H4 (cell line): Measurements from ENCODE around the gene RAB11FIP4. TPM values are rescaled to one million over a fixed set of nuclear protein-coding genes. Genes with fewer than 3 reads are reported as not detected.
"Not testable (repeated sequence)": the region's sequence is repeated elsewhere in the genome, so short reads cannot be mapped to it uniquely, and the experiment has no call there.

Source experiments
- DNase-seq: peaks from one replicate; pipeline ENCODE4 v3.0.0-alpha.2; 2015; ENCODE audit warnings: low spot score
- total RNA-seq: library from RNA; depleted of rRNA; stranded (reverse); fragments of >200 nt; shearing (Covaris generic); gene quantifications from 2 replicates; pipeline ENCODE4 v1.2.3, GENCODE V29; 2014; rRNA removed

RAB11FIP4 gene
- total RNA-seq: 4.8 and 12.4 TPM in 2 replicates

- DNase-seq: no peak
Observed at GRCh38 chr17:31391496-31391949, at the start of gene RAB11FIP4. TSS of gene RAB11FIP4 (plus strand) at chr17:31391675. CDS start at chr17:31391853, 178 bp downstream.

- not testable (repeated sequence) for DNase-seq
Observed at GRCh38 chr17:31345191-31345747, 46.2 kb upstream of the RAB11FIP4 start.

- no peak for DNase-seq
Observed at GRCh38 chr17:31349454-31349853, 42.0 kb upstream of the RAB11FIP4 start.

GRCh38 chr17:31355935-31356334 lies 35.5 kb upstream of the RAB11FIP4 start:
- DNase-seq: no peak

GRCh38 chr17:31357091-31357490 lies 34.4 kb upstream of the RAB11FIP4 start:
- no peak for DNase-seq

- DNase-seq: peak; percentile 28
Observed at GRCh38 chr17:31357839-31358394, 33.6 kb upstream of the RAB11FIP4 start.

GRCh38 chr17:31364012-31364411 lies 27.5 kb upstream of the RAB11FIP4 start:
- DNase-seq: no peak

GRCh38 chr17:31366088-31366487 lies 25.4 kb upstream of the RAB11FIP4 start:
- no peak for DNase-seq

GRCh38 chr17:31369266-31369665 lies 22.2 kb upstream of the RAB11FIP4 start:
- no peak for DNase-seq

- no peak for DNase-seq
Observed at GRCh38 chr17:31371511-31372097, 19.9 kb upstream of the RAB11FIP4 start.

- peak; percentile 54 for DNase-seq
Observed at GRCh38 chr17:31373150-31374093, 18.1 kb upstream of the RAB11FIP4 start.

GRCh38 chr17:31374094-31374447 lies 17.4 kb upstream of the RAB11FIP4 start:
- no peak for DNase-seq

GRCh38 chr17:31374503-31374902 lies 17.0 kb upstream of the RAB11FIP4 start:
- DNase-seq: no peak

GRCh38 chr17:31378638-31379037 lies 12.8 kb upstream of the RAB11FIP4 start:
- DNase-seq: no peak

GRCh38 chr17:31379597-31380205 lies 11.8 kb upstream of the RAB11FIP4 start:
- no peak for DNase-seq

- DNase-seq: no peak
Observed at GRCh38 chr17:31381165-31381668, 10.3 kb upstream of the RAB11FIP4 start.

- not testable (repeated sequence) for DNase-seq
Observed at GRCh38 chr17:31382668-31383275, 8.7 kb upstream of the RAB11FIP4 start.

- not testable (repeated sequence) for DNase-seq
Observed at GRCh38 chr17:31383488-31383887, 8.0 kb upstream of the RAB11FIP4 start.

- DNase-seq: no peak
Observed at GRCh38 chr17:31385428-31386285, 5.8 kb upstream of the RAB11FIP4 start.

GRCh38 chr17:31386542-31387075 lies 4.9 kb upstream of the RAB11FIP4 start:
- DNase-seq: no peak
